Activated CD4-positive, alpha-beta memory T cell treated with anti-CD3 and anti-CD28 coated beads, Interleukin-2, amount 10 ng/mL, durations not matched to agents 7 days and 5 days (primary cell): ENCODE data around the gene FGGY. TPM values are rescaled to one million over a fixed set of nuclear protein-coding genes. Genes with fewer than 3 reads are reported as not detected.

Experiments
- CTCF ChIA-PET: fragments of 350-600 bp; sonication (Branson Sonifier 250); formaldehyde crosslinking; loops from one replicate; lab custom pipeline; 2021; ENCODE audit warnings: antibody characterized with exemption, inconsistent platforms; lab: Charles Lee
- POLR2A ChIA-PET: fragments of 350-600 bp; sonication (Branson Sonifier 250); formaldehyde crosslinking; loops from one replicate; lab custom pipeline; 2021; ENCODE audit warnings: antibody characterized with exemption; lab: Charles Lee
- DNase-seq: peaks from one replicate; pipeline ENCODE4 v3.0.0-alpha.2; 2020
- H3K27ac Mint-ChIP-seq: one replicate; pipeline ENCODE4 v1.8.0; 2021; ENCODE audit warnings: mild to moderate bottlenecking, mixed read lengths
- H3K27me3 Mint-ChIP-seq: one replicate; pipeline ENCODE4 v1.8.0; 2021; ENCODE audit warnings: mixed read lengths
- H3K36me3 Mint-ChIP-seq: one replicate; pipeline ENCODE4 v1.8.0; 2021; ENCODE audit warnings: low read depth, mixed read lengths
- H3K4me1 Mint-ChIP-seq: one replicate; pipeline ENCODE4 v1.8.0; 2021; ENCODE audit warnings: mixed read lengths
- H3K4me3 Mint-ChIP-seq: one replicate; pipeline ENCODE4 v1.8.0; 2021; ENCODE audit warnings: mild to moderate bottlenecking, mixed read lengths
- H3K9me3 Mint-ChIP-seq: one replicate; pipeline ENCODE4 v1.8.0; 2021; ENCODE audit warnings: mixed read lengths
- total RNA-seq, 2 experiments: library from RNA; stranded (reverse); gene quantifications; one replicate each; pipeline ENCODE4 v1.2.3, GENCODE V29; 2021

Gene FGGY
- total RNA-seq, 2 experiments from 2014 or later: 7.0 to 7.7 TPM

DNA sequence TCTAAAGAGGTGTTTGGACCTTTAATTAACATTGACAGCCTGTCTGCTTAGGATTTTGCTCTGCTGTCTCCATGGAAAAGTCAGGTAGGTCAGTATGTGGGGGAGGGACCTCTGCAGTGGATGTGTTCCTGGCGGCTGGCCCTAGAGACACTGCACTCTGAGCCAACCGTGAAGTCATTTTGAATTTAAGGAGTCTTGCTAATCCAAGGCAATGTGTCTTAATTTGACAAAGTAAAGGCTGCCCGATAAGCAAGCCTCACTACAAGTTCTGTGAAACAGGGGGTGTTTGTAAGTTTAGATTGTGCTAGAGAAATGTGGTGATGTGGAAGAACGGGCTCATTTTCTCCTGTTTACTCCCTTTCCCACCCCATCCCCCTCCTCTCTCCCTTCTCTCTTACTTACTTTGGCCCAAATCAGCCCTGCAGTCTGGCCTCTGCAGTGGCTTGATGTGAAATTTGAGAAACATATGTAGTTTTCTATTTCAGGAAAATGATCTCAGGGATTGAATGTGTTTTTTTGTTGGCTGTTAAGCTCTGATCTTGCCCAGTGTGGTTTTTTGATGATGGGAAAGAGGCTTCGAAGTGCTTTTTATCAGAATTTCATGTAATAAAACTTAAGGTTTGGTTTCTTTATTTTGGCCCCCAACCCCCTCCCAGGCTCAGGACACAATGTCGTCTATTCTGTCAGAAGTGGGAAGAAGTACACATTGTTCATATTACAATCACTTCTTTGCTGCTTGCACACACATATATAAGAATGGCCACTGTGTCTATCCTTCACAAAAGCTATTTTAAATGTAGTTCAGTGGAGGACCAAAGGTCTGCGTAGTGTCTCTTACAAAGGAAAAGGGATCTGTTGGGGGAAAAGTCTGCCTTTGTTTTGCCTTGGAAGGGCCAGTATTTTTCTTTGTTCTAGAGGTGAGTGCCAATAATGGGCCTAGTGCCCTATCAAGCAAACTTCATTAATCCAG lies 96.6 kb downstream of the FGGY start:
- CTCF ChIA-PET: no interaction called here
- peaks cover 4% of the 10 kb centered on the region for H3K36me3 Mint-ChIP-seq
- no peak overlapping the region for H3K27ac Mint-ChIP-seq
- peaks cover 5% of the 10 kb centered on the region for H3K9me3 Mint-ChIP-seq
- POLR2A ChIA-PET: interaction anchor here (0.6 kb wide), 1 partner anchor 695 kb away, joined by 3 read pairs; no protein-coding TSS in a partner anchor
- H3K4me1 Mint-ChIP-seq: peaks cover 26% of the 10 kb centered on the region
- no peaks in the 10 kb centered on the region for H3K27me3 Mint-ChIP-seq
- no peak overlapping the region for H3K4me3 Mint-ChIP-seq
- no peak for DNase-seq

DNA sequence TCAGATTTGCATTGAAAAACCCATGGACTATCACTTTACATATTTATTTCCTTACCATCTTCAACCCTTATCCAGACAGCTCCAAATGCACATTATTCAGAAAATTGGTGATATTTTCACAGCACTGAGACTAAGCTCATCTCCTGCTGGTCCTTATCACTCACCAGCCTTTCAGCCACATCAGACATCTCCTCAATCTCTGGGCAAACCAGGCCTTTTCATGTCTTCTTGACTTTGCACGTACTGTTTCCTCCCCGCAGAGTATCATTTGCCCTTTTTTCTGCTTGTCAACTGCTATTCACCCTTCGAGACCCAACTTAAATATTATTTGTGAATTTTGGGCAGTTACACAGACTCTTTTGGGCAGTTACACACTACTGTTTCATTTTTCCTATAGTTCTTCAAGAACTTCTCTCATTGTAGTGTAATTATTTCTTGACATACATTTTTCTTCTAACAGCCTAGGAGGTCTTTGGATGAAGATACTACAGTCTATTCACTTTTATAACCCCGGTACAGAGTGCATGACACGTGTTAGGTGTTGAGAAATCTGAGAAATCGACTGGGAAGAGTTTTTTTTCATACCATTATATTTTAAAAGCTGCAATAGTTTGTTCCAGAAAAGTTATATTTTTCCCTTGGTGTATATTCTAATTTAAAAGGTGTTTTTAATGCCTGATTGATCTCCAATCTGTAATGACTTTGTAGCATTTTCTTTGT lies 98.0 kb downstream of the FGGY start:
- peaks cover 23% of the 10 kb centered on the region for H3K4me1 Mint-ChIP-seq
- POLR2A ChIA-PET: interaction anchor here (0.6 kb wide), 1 partner anchor 696 kb away, joined by 3 read pairs; no protein-coding TSS in a partner anchor
- no peak overlapping the region for H3K27ac Mint-ChIP-seq
- H3K27me3 Mint-ChIP-seq: no peaks in the 10 kb centered on the region
- H3K4me3 Mint-ChIP-seq: no peak overlapping the region
- peaks cover 5% of the 10 kb centered on the region for H3K9me3 Mint-ChIP-seq
- CTCF ChIA-PET: no interaction called here
- DNase-seq: no peak
- peaks cover 4% of the 10 kb centered on the region for H3K36me3 Mint-ChIP-seq

DNA sequence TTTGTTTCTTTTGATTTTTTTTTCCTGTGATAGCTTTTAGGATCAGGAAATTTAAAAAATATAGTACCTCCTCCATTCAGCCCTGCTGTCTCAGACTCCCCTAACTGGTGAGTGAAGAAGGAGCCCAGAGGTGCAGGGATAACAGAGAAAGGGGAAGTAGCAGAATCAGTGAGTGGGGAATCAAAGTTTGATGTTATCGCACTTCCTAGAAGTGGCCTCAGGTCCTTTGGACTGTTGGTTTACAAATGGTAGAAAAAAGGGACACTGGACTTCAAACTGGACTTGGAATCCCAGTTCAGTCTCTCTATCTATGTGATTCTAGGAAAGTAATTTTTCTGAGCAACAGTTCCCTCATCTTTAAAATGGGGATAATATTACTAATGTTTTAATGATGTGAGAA lies 99.5 kb downstream of the FGGY start:
- no peak overlapping the region for H3K4me3 Mint-ChIP-seq
- H3K27ac Mint-ChIP-seq: no peak overlapping the region
- DNase-seq: no peak
- CTCF ChIA-PET: no interaction called here
- H3K27me3 Mint-ChIP-seq: no peaks in the 10 kb centered on the region
- H3K4me1 Mint-ChIP-seq: peaks cover 14% of the 10 kb centered on the region
- H3K9me3 Mint-ChIP-seq: no peaks in the 10 kb centered on the region
- H3K36me3 Mint-ChIP-seq: no peaks in the 10 kb centered on the region
- POLR2A ChIA-PET: no interaction called here

DNA sequence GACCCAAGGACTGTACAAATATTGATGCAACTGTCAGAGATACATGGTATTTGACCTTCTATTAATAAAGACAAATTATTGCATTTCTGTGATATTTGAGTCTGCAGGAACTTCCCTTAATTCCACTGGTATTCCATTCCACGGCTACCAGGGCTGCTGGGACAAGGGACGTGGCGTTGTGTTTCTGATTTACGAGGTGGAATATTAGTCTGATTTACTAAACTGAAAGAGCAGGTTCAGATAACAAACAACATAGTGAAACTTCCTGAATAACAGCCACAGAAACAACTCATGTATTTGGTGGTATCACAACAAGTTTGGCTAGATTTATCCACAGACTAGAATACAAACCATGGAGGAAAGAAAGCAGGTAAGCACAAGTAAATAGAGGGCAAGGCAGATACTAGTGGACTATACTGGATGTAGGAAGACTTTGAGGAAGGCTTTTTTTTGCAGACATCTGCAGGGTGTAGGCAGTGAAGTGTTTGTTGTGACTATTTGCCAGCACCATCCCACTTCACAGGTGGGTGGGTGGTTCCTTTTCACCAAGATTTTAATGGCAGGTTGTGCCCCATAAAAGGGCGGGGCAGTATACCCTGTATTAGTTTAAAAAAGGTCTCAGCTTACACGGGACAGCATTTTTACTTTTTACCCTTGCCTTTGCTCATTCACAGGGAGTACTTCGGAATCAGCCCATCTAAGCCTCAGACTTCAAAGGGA lies 100.4 kb downstream of the FGGY start:
- Mint-ChIP-seq H3K27me3 (no peaks in the 10 kb centered on the region), H3K4me1 (peaks cover 9% of the 10 kb centered on the region), H3K27ac (no peak overlapping the region), H3K4me3 (no peak overlapping the region), H3K9me3 (no peaks in the 10 kb centered on the region), H3K36me3 (no peaks in the 10 kb centered on the region)
- DNase-seq: no peak
- ChIA-PET POLR2A (no interaction called here), CTCF (no interaction called here)

DNA sequence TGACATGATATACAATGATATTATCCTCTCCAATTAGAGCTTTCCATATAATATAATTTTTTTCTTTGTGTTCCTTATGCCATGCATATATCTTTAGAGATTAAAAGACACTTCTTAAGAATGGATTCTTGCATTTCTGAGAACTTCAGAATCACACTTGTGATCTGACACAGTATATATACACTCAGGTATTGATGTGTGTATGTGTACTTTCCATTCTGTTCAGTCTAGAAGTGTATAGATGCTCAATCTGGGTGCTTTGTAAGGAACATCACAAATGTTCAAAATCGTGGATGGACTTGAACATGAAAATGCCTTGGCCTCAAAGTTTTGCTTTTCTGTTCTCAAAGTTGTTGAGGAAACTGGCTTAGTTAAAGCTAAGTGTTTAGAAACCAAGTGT lies 102.7 kb downstream of the FGGY start:
- ChIA-PET CTCF (no interaction called here), POLR2A (no interaction called here)
- no peak for DNase-seq
- Mint-ChIP-seq H3K9me3 (no peaks in the 10 kb centered on the region), H3K36me3 (no peaks in the 10 kb centered on the region), H3K4me3 (no peak overlapping the region), H3K27ac (no peak overlapping the region), H3K27me3 (no peaks in the 10 kb centered on the region), H3K4me1 (peaks cover 9% of the 10 kb centered on the region)

DNA sequence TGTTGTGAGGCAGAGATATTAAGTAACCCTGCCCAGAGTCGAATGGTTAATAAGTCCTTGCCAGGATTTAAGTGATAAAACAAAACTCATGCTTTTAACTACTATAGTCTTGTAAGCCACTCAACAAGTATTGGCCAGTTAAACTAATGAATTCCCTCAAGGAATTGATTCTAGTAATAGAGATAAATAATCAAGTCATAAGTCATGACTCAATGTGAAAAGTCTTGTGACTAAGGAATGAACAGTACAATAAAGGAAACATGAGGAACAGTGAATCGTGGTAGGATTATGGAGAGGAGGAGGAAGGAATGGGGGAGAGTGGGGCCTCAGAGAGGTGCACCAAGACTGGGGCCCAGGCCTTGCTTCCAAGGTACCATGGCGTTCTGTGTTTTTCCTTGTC lies 104.7 kb downstream of the FGGY start:
- DNase-seq: no peak
- H3K9me3 Mint-ChIP-seq: no peaks in the 10 kb centered on the region
- POLR2A ChIA-PET: no interaction called here
- no peaks in the 10 kb centered on the region for H3K36me3 Mint-ChIP-seq
- no peak overlapping the region for H3K4me3 Mint-ChIP-seq
- no peaks in the 10 kb centered on the region for H3K27me3 Mint-ChIP-seq
- H3K27ac Mint-ChIP-seq: no peak overlapping the region
- CTCF ChIA-PET: no interaction called here
- peaks cover 5% of the 10 kb centered on the region for H3K4me1 Mint-ChIP-seq

DNA sequence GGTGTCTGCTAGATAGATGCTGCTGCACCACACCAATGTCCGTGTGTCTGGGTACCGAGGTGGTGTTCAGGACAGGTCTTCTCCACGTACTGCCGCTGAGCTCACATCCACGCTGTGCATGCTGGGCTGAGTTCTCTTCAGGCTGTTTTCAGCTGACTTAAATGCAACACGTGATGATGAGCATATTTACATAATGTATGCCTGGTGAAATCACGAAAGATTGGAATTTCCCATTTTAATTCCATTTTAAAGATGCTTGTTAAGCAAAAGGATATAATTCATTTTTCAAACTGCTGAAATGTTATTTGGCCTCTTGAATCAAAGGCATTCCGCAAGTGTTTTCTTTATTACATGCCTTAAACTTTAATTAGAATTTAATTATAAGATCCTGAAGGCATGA lies 107.9 kb downstream of the FGGY start:
- POLR2A ChIA-PET: no interaction called here
- DNase-seq: no peak
- H3K4me1 Mint-ChIP-seq: no peaks in the 10 kb centered on the region
- no peaks in the 10 kb centered on the region for H3K27me3 Mint-ChIP-seq
- no peak overlapping the region for H3K4me3 Mint-ChIP-seq
- H3K27ac Mint-ChIP-seq: no peak overlapping the region
- H3K9me3 Mint-ChIP-seq: no peaks in the 10 kb centered on the region
- CTCF ChIA-PET: no interaction called here
- H3K36me3 Mint-ChIP-seq: no peaks in the 10 kb centered on the region

DNA sequence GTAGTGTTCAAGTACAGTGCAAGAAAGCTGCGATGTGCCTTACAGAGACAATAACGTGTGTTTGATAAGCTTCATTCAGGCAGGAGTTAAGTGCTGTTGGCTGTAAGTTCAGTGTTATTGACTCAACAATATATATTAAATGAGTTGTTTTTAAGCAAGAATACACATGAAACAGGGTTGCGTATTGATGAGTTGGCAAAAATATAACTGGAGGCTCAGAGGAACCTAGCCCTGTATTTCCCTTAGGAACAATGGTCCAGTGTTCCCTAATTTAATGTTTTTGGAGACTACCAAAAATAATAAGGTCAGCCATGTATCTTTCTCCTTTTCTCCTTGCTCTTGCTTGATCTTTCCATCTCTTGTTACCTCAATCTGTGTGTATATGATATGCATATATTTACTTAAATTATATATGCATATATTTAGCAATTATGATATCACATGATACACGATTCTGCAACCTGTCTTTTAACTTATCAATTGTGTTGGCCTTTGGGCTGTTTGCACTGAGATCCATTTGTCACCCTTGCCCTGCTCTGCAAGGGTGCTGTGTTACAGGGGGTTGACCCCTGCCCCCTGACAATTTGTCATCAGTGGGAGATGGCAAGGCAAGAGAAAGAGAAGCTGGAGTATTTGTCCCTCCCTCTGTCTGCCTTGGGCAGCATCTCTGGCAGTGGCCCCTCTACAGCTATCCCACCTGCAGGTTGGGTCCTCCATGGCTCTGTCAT lies 109.7 kb downstream of the FGGY start:
- no peaks in the 10 kb centered on the region for H3K36me3 Mint-ChIP-seq
- ChIA-PET POLR2A (no interaction called here), CTCF (no interaction called here)
- no peak overlapping the region for H3K27ac Mint-ChIP-seq
- no peak for DNase-seq
- no peaks in the 10 kb centered on the region for H3K9me3 Mint-ChIP-seq
- no peaks in the 10 kb centered on the region for H3K4me1 Mint-ChIP-seq
- no peak overlapping the region for H3K4me3 Mint-ChIP-seq
- no peaks in the 10 kb centered on the region for H3K27me3 Mint-ChIP-seq

DNA sequence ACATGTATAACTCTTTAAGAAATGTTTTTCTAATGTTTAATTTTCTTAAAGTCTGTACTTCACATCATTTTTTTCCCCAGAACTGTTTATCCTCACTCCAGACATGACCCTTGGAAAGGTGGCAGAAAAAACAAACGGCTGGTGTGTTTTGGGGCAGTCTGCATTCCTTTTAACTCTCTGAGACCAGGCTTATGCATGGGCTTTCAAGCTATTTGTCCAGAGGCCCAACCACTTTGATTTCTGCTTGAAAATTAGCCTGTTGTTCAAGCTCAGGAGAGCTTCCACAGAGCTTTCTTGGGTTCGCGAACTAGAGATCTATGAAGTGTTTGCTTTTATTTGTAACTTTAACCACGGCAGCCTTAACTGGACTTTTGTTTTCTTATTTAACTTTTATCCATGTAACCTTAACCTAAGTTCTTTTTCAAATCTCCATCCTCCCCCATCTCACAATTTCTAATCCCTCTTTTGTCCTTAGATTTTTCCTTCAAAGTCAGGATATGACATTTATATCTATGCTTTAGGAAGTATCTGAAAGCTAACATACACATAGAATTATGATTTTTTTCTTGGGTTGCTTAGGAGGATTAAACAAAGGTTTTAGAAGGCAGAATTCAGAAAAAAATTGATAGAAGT lies 111.8 kb downstream of the FGGY start:
- POLR2A ChIA-PET: no interaction called here
- no peaks in the 10 kb centered on the region for H3K36me3 Mint-ChIP-seq
- H3K27ac Mint-ChIP-seq: no peak overlapping the region
- DNase-seq: no peak
- no peak overlapping the region for H3K4me3 Mint-ChIP-seq
- H3K9me3 Mint-ChIP-seq: no peaks in the 10 kb centered on the region
- CTCF ChIA-PET: no interaction called here
- no peaks in the 10 kb centered on the region for H3K27me3 Mint-ChIP-seq
- no peaks in the 10 kb centered on the region for H3K4me1 Mint-ChIP-seq

DNA sequence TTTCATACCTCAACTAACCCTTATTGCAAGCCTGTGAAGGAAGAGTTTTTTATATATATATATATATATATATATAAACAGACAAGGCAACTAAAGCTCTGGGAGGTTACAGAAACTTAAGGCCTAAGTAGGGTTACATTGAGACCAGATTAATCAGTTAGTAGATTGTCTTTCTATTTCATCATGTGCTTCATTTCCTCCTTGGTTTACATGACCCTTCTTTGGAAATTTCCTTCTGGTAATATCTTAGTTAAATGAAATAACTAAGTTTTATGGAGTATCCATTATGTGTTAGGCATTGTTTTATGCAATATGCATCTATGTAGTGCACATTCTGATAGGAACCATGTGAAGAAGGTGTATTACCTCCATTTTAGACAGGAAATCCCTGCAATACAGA lies 112.7 kb downstream of the FGGY start:
- H3K27ac Mint-ChIP-seq: no peak overlapping the region
- no peak overlapping the region for H3K4me3 Mint-ChIP-seq
- DNase-seq: no peak
- CTCF ChIA-PET: no interaction called here
- H3K36me3 Mint-ChIP-seq: no peaks in the 10 kb centered on the region
- POLR2A ChIA-PET: no interaction called here
- H3K27me3 Mint-ChIP-seq: no peaks in the 10 kb centered on the region
- H3K9me3 Mint-ChIP-seq: no peaks in the 10 kb centered on the region
- H3K4me1 Mint-ChIP-seq: no peaks in the 10 kb centered on the region

DNA sequence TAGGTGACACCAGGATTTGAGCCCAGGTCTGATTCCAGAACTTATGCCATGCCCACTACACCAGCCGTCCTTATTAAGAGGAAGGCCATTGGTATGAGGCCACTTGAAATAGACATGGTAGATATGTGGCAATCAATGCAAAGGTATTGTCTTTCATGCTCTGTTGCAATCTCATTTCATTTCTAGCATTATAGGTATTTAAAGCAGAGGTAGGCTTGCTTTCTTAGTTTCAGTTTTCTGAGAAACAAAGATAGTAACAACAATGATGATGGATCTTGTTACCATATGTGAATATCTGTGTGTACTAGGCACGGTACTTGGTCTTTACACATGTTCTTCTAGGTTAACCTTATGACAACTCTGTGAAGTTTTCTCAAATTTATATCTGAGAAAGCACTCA lies 113.1 kb downstream of the FGGY start:
- H3K27ac Mint-ChIP-seq: no peak overlapping the region
- H3K9me3 Mint-ChIP-seq: no peaks in the 10 kb centered on the region
- H3K4me3 Mint-ChIP-seq: no peak overlapping the region
- no peaks in the 10 kb centered on the region for H3K4me1 Mint-ChIP-seq
- ChIA-PET POLR2A (interaction anchor here (0.5 kb wide), 1 partner anchor 130 kb away, joined by 3 read pairs; no protein-coding TSS in a partner anchor), CTCF (no interaction called here)
- no peaks in the 10 kb centered on the region for H3K36me3 Mint-ChIP-seq
- no peaks in the 10 kb centered on the region for H3K27me3 Mint-ChIP-seq
- no peak for DNase-seq

DNA sequence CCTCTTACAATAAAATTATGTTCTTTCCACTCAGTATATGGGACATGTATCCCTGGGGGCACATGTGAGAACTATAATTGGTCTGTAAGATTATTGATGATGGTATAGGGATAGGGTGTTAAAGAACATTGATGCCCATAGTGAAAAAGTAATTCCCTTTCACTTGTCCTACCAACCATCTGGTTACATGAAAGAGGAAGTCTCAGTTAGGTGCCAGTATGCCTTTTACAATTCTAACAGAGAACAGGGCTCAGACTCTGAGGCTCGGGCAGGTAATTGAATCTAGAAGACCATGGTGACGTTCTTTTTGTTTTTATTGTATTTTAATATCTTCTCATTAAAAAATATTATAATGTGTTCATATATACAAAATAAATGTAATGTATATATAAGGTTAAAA lies 113.6 kb downstream of the FGGY start:
- Mint-ChIP-seq H3K36me3 (no peaks in the 10 kb centered on the region), H3K27ac (no peak overlapping the region), H3K4me1 (no peaks in the 10 kb centered on the region), H3K4me3 (no peak overlapping the region), H3K27me3 (no peaks in the 10 kb centered on the region), H3K9me3 (no peaks in the 10 kb centered on the region)
- ChIA-PET POLR2A (interaction anchor here (0.5 kb wide), 1 partner anchor 131 kb away, joined by 3 read pairs; no protein-coding TSS in a partner anchor), CTCF (no interaction called here)
- DNase-seq: no peak
